Measurements from ENCODE around the gene PSMD12.
"Not testable (repeated sequence)": the region's sequence is repeated elsewhere in the genome, so short reads cannot be mapped to it uniquely, and the experiment has no call there.

PSMD12 gene

GRCh38 chr17:67353161-67353560 lies 13.2 kb downstream of the PSMD12 start:
- DNase-seq = no peak

- DNase-seq = no peak
These were observed 17.0 kb downstream of the PSMD12 start for GRCh38 chr17:67349420-67349819.

- DNase-seq = no peak
These were observed 18.6 kb downstream of the PSMD12 start for GRCh38 chr17:67347826-67348225.

- no peak for DNase-seq
These were observed 23.1 kb downstream of the PSMD12 start for GRCh38 chr17:67343237-67343636.

GRCh38 chr17:67338353-67338752 lies 28.0 kb downstream of the PSMD12 start:
- DNase-seq = not testable (repeated sequence)

- no peak for DNase-seq
These were observed 29.5 kb downstream of the PSMD12 start for GRCh38 chr17:67336859-67337258.

GRCh38 chr17:67335245-67335835 lies 31.0 kb downstream of the PSMD12 start:
- DNase-seq = no peak

GRCh38 chr17:67332162-67332508 lies 34.2 kb downstream of the PSMD12 start:
- not testable (repeated sequence) for DNase-seq

- DNase-seq = peak in 1 of 2 experiments; percentile 12
These were observed 34.8 kb downstream of the PSMD12 start for GRCh38 chr17:67331381-67332161.

GRCh38 chr17:67328026-67328425 lies 38.4 kb downstream of the PSMD12 start:
- no peak for DNase-seq

- peak in 1 of 2 experiments; percentile 3 for DNase-seq
These were observed 39.2 kb downstream of the PSMD12 start for GRCh38 chr17:67326959-67327745.

GRCh38 chr17:67326440-67326839 lies 39.9 kb downstream of the PSMD12 start:
- peak in 1 of 2 experiments; percentile 4 for DNase-seq

GRCh38 chr17:67324330-67324729 lies 42.0 kb downstream of the PSMD12 start:
- no peak for DNase-seq

- DNase-seq = no peak
These were observed 42.9 kb downstream of the PSMD12 start for GRCh38 chr17:67323445-67323844.

GRCh38 chr17:67322042-67322787 lies 44.2 kb downstream of the PSMD12 start:
- DNase-seq = no peak

GRCh38 chr17:67321486-67321885 lies 44.9 kb downstream of the PSMD12 start:
- DNase-seq = not testable (repeated sequence)

- no peak for DNase-seq
These were observed 49.6 kb downstream of the PSMD12 start for GRCh38 chr17:67316781-67317180.

GRCh38 chr17:67315865-67316264 lies 50.5 kb downstream of the PSMD12 start:
- DNase-seq = no peak

- DNase-seq = no peak
These were observed 54.1 kb downstream of the PSMD12 start for GRCh38 chr17:67312265-67312664.

- no peak for DNase-seq
These were observed 54.8 kb downstream of the PSMD12 start for GRCh38 chr17:67311575-67311974.

GRCh38 chr17:67310406-67310805 lies 56.0 kb downstream of the PSMD12 start:
- DNase-seq = no peak

- DNase-seq = not testable (repeated sequence)
These were observed 60.7 kb downstream of the PSMD12 start for GRCh38 chr17:67305446-67306235.
